Measurements from ENCODE around the gene PLCL1.

PLCL1 gene

GRCh38 chr2:198116756-198117155, 312.4 kb downstream of the PLCL1 start:
- no peaks in the 10 kb centered on the region for H3K27me3 ChIP-seq (ENCODE audit: control insufficient read depth, insufficient read depth, low read length)
- no peak overlapping the region for H3K4me3 ChIP-seq (ENCODE audit: low read depth, low read length)
- H3K27ac ChIP-seq (ENCODE audit: low read depth, low read length) = no peak overlapping the region
- H3K9me3 ChIP-seq (ENCODE audit: control insufficient read depth, insufficient read depth, low read depth, low read length) = no peaks in the 10 kb centered on the region
- H3K36me3 ChIP-seq (ENCODE audit: control insufficient read depth, insufficient read depth, low read length) = no peaks in the 10 kb centered on the region
- no peaks in the 10 kb centered on the region for H3K4me1 ChIP-seq (ENCODE audit: control insufficient read depth, insufficient read depth, low read length)
- no peak overlapping the region for H3K9ac ChIP-seq (ENCODE audit: low read length)

DNA sequence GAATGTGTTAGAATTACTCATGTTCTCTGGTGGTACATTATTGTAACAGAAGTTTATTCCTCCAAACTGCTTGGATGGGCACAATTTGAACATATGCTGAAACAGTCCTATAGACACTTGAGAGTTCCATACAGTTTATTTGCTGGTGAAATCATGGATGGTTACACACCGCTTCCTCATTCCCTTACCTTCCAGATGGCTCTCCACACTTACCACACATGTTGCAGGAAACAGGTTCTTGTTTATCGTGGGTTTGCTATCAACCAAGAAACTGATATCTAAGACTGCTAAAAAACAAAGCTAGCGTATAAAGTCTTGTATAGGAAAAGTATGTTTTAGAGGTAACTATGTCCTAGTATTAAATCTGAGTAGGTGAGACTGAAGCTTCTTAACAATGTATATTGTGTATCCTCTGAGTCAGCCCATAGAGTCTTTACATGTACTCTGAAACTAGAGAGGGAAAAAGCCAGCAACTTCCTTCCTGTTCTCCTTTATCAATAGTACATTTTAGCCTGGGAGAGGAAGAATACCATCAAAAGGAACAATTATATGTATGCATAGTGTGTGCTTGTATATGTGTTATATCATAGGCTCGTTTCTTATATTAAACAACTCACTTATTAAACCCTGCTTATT, 313.1 kb downstream of the PLCL1 start:
- Histone ChIP-seq H3K9ac (ENCODE audit: low read length) (no peak overlapping the region), H3K9me3 (ENCODE audit: control insufficient read depth, insufficient read depth, low read depth, low read length) (no peaks in the 10 kb centered on the region), H3K27me3 (ENCODE audit: control insufficient read depth, insufficient read depth, low read length) (no peaks in the 10 kb centered on the region), H3K36me3 (ENCODE audit: control insufficient read depth, insufficient read depth, low read length) (no peaks in the 10 kb centered on the region), H3K27ac (ENCODE audit: low read depth, low read length) (no peak overlapping the region), H3K4me3 (ENCODE audit: low read depth, low read length) (no peak overlapping the region), H3K4me1 (ENCODE audit: control insufficient read depth, insufficient read depth, low read length) (no peaks in the 10 kb centered on the region)

DNA sequence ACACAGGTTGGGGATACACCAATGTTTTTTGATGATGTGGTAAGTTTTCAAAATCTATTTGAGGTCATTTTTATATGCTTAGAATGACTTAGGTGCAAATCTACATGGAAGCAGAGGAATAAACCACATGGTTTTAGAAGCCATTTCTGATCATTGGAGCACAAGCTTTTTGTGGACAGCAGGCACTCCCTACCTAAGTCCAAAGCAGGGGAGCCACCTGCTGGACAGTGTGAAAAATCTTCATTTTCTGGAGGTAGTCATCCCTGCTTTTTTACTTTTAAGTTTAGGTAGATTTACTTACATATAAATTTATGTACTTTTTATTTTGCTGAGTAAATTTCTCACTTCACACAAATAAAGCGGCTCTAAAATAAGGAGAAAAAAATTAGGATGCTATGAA, 323.2 kb downstream of the PLCL1 start:
- Histone ChIP-seq H3K9me3 (ENCODE audit: control insufficient read depth, insufficient read depth, low read depth, low read length) (no peaks in the 10 kb centered on the region), H3K36me3 (ENCODE audit: control insufficient read depth, insufficient read depth, low read length) (no peaks in the 10 kb centered on the region), H3K27me3 (ENCODE audit: control insufficient read depth, insufficient read depth, low read length) (no peaks in the 10 kb centered on the region), H3K9ac (ENCODE audit: low read length) (no peak overlapping the region), H3K27ac (ENCODE audit: low read depth, low read length) (no peak overlapping the region), H3K4me1 (ENCODE audit: control insufficient read depth, insufficient read depth, low read length) (no peaks in the 10 kb centered on the region), H3K4me3 (ENCODE audit: low read depth, low read length) (no peak overlapping the region)

DNA sequence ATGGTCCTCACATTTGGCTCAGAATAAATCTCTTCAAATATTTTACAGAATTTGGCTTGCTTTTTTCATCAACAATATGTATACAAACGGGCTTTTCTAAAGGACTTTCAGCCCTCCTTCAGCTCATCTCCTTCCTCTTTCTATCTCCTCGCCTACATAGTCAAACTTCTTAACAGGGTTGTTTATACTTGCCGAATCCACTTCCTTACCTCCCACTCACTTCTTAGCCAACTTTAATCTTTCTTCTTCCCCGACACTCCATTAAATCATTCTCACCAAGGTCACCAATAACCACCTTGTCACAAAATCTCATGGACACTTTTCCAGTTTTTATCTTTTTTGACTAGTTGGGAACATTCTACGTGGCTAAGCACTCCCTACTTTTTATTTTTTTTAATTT, 325.2 kb downstream of the PLCL1 start:
- H3K9ac ChIP-seq (ENCODE audit: low read length) = no peak overlapping the region
- H3K27me3 ChIP-seq (ENCODE audit: control insufficient read depth, insufficient read depth, low read length) = no peaks in the 10 kb centered on the region
- H3K27ac ChIP-seq (ENCODE audit: low read depth, low read length) = no peak overlapping the region
- no peak overlapping the region for H3K4me3 ChIP-seq (ENCODE audit: low read depth, low read length)
- H3K4me1 ChIP-seq (ENCODE audit: control insufficient read depth, insufficient read depth, low read length) = no peaks in the 10 kb centered on the region
- H3K36me3 ChIP-seq (ENCODE audit: control insufficient read depth, insufficient read depth, low read length) = no peaks in the 10 kb centered on the region
- no peaks in the 10 kb centered on the region for H3K9me3 ChIP-seq (ENCODE audit: control insufficient read depth, insufficient read depth, low read depth, low read length)

GRCh38 chr2:198134293-198134955, 330.0 kb downstream of the PLCL1 start:
- Histone ChIP-seq H3K9ac (ENCODE audit: low read length) (no peak overlapping the region), H3K4me3 (ENCODE audit: low read depth, low read length) (no peak overlapping the region), H3K27me3 (ENCODE audit: control insufficient read depth, insufficient read depth, low read length) (no peaks in the 10 kb centered on the region), H3K9me3 (ENCODE audit: control insufficient read depth, insufficient read depth, low read depth, low read length) (no peaks in the 10 kb centered on the region), H3K27ac (ENCODE audit: low read depth, low read length) (no peak overlapping the region), H3K36me3 (ENCODE audit: control insufficient read depth, insufficient read depth, low read length) (no peaks in the 10 kb centered on the region), H3K4me1 (ENCODE audit: control insufficient read depth, insufficient read depth, low read length) (no peaks in the 10 kb centered on the region)

GRCh38 chr2:198135481-198135934, 331.1 kb downstream of the PLCL1 start:
- H3K9me3 ChIP-seq (ENCODE audit: control insufficient read depth, insufficient read depth, low read depth, low read length) = no peaks in the 10 kb centered on the region
- H3K9ac ChIP-seq (ENCODE audit: low read length) = no peak overlapping the region
- no peaks in the 10 kb centered on the region for H3K27me3 ChIP-seq (ENCODE audit: control insufficient read depth, insufficient read depth, low read length)
- H3K4me1 ChIP-seq (ENCODE audit: control insufficient read depth, insufficient read depth, low read length) = no peaks in the 10 kb centered on the region
- no peak overlapping the region for H3K27ac ChIP-seq (ENCODE audit: low read depth, low read length)
- H3K4me3 ChIP-seq (ENCODE audit: low read depth, low read length) = no peak overlapping the region
- H3K36me3 ChIP-seq (ENCODE audit: control insufficient read depth, insufficient read depth, low read length) = no peaks in the 10 kb centered on the region

GRCh38 chr2:198136142-198136541, 331.7 kb downstream of the PLCL1 start:
- Histone ChIP-seq H3K36me3 (ENCODE audit: control insufficient read depth, insufficient read depth, low read length) (no peaks in the 10 kb centered on the region), H3K4me1 (ENCODE audit: control insufficient read depth, insufficient read depth, low read length) (no peaks in the 10 kb centered on the region), H3K4me3 (ENCODE audit: low read depth, low read length) (no peak overlapping the region), H3K27ac (ENCODE audit: low read depth, low read length) (no peak overlapping the region), H3K27me3 (ENCODE audit: control insufficient read depth, insufficient read depth, low read length) (no peaks in the 10 kb centered on the region), H3K9me3 (ENCODE audit: control insufficient read depth, insufficient read depth, low read depth, low read length) (no peaks in the 10 kb centered on the region), H3K9ac (ENCODE audit: low read length) (no peak overlapping the region)

GRCh38 chr2:198137733-198138132, 333.3 kb downstream of the PLCL1 start:
- H3K4me1 ChIP-seq (ENCODE audit: control insufficient read depth, insufficient read depth, low read length) = no peaks in the 10 kb centered on the region
- H3K9ac ChIP-seq (ENCODE audit: low read length) = no peak overlapping the region
- no peaks in the 10 kb centered on the region for H3K27me3 ChIP-seq (ENCODE audit: control insufficient read depth, insufficient read depth, low read length)
- no peak overlapping the region for H3K4me3 ChIP-seq (ENCODE audit: low read depth, low read length)
- H3K27ac ChIP-seq (ENCODE audit: low read depth, low read length) = no peak overlapping the region
- no peaks in the 10 kb centered on the region for H3K9me3 ChIP-seq (ENCODE audit: control insufficient read depth, insufficient read depth, low read depth, low read length)
- H3K36me3 ChIP-seq (ENCODE audit: control insufficient read depth, insufficient read depth, low read length) = no peaks in the 10 kb centered on the region

DNA sequence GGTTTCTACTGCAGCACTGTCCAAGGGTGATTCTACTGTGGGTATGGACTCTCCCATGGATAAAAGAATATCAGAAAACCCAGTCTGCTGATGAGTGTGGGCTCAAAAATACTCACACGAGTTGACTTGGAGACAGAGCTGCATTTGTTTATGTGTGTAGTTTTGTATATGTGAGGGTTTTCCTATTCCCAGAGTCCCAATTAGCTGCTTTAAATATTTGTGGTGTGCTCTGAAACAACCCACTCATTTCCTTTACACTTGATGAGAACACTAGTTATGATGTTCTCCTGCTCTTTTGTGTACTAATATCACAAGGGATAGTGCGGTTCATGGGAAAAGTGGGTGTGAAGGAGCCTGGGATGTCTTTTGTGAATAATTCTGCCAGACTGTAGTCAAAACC, 337.3 kb downstream of the PLCL1 start:
- Histone ChIP-seq H3K36me3 (ENCODE audit: control insufficient read depth, insufficient read depth, low read length) (no peaks in the 10 kb centered on the region), H3K27me3 (ENCODE audit: control insufficient read depth, insufficient read depth, low read length) (no peaks in the 10 kb centered on the region), H3K27ac (ENCODE audit: low read depth, low read length) (no peak overlapping the region), H3K4me3 (ENCODE audit: low read depth, low read length) (no peak overlapping the region), H3K9ac (ENCODE audit: low read length) (no peak overlapping the region), H3K4me1 (ENCODE audit: control insufficient read depth, insufficient read depth, low read length) (no peaks in the 10 kb centered on the region), H3K9me3 (ENCODE audit: control insufficient read depth, insufficient read depth, low read depth, low read length) (no peaks in the 10 kb centered on the region)

DNA sequence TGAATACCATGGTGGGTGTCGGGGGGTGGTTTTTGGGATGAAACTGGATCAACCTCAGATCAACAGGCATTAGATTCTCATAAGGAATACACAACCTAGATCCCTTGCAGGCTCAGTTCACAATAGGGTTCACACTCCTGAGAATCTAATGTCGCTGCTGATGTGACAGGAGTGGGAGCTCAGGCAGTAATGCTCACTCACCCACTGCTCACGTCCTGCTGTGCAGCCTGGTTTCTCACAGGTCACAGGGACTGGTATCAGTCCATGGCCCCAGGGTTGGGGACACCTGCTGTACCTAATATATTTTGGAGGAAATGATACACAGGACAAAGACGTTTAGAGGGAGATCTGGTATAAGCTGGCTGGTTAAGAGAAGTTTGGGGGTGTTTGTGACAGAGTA, 338.8 kb downstream of the PLCL1 start:
- H3K27me3 ChIP-seq (ENCODE audit: control insufficient read depth, insufficient read depth, low read length) = no peaks in the 10 kb centered on the region
- no peak overlapping the region for H3K27ac ChIP-seq (ENCODE audit: low read depth, low read length)
- no peak overlapping the region for H3K9ac ChIP-seq (ENCODE audit: low read length)
- no peaks in the 10 kb centered on the region for H3K4me1 ChIP-seq (ENCODE audit: control insufficient read depth, insufficient read depth, low read length)
- no peak overlapping the region for H3K4me3 ChIP-seq (ENCODE audit: low read depth, low read length)
- H3K9me3 ChIP-seq (ENCODE audit: control insufficient read depth, insufficient read depth, low read depth, low read length) = no peaks in the 10 kb centered on the region
- no peaks in the 10 kb centered on the region for H3K36me3 ChIP-seq (ENCODE audit: control insufficient read depth, insufficient read depth, low read length)

DNA sequence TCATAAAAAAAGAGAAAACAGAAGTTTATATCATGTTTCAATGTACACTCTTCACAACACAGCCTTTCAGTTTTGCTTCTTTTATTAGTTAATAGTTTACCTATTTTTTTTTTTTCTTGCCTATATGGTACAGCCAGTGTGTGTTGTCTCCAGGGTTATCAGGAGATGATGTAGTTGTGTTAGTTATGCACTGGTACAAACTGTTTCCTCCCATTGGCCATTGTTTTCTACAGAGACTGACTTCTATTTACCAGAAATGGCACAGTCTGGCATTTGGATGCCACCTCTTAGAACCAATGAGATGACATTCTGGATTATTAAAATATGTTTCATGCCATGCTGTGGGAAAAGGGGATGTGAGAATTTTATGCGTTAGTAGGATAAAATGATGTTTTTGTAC, 339.4 kb downstream of the PLCL1 start:
- Histone ChIP-seq H3K9me3 (ENCODE audit: control insufficient read depth, insufficient read depth, low read depth, low read length) (no peaks in the 10 kb centered on the region), H3K9ac (ENCODE audit: low read length) (no peak overlapping the region), H3K27ac (ENCODE audit: low read depth, low read length) (no peak overlapping the region), H3K4me1 (ENCODE audit: control insufficient read depth, insufficient read depth, low read length) (no peaks in the 10 kb centered on the region), H3K36me3 (ENCODE audit: control insufficient read depth, insufficient read depth, low read length) (no peaks in the 10 kb centered on the region), H3K4me3 (ENCODE audit: low read depth, low read length) (no peak overlapping the region), H3K27me3 (ENCODE audit: control insufficient read depth, insufficient read depth, low read length) (no peaks in the 10 kb centered on the region)
